Measurements from ENCODE around the gene GCAT.
"Not testable (repeated sequence)": the region's sequence is repeated elsewhere in the genome, so short reads cannot be mapped to it uniquely, and the experiment has no call there.

Gene GCAT

GRCh38 chr22:37782340-37783168, 25.2 kb upstream of the GCAT start:
- DNase-seq (ENCODE audit: low read depth in 2 of 3, low spot score in 1 of 3): no peak

- DNase-seq (ENCODE audit: low read depth in 2 of 3, low spot score in 1 of 3): no peak
Measured at GRCh38 chr22:37784829-37785495, 22.8 kb upstream of the GCAT start.

- no peak for DNase-seq (ENCODE audit: low read depth in 2 of 3, low spot score in 1 of 3)
Measured at GRCh38 chr22:37790234-37790633, 17.5 kb upstream of the GCAT start.

GRCh38 chr22:37792494-37792893, 15.2 kb upstream of the GCAT start:
- DNase-seq (ENCODE audit: low read depth in 2 of 3, low spot score in 1 of 3): no peak

GRCh38 chr22:37794376-37794775, 13.4 kb upstream of the GCAT start:
- DNase-seq (ENCODE audit: low read depth in 2 of 3, low spot score in 1 of 3): no peak

GRCh38 chr22:37796079-37796478, 11.7 kb upstream of the GCAT start:
- no peak for DNase-seq (ENCODE audit: low read depth in 2 of 3, low spot score in 1 of 3)

- not testable (repeated sequence) for DNase-seq (ENCODE audit: low read depth in 2 of 3, low spot score in 1 of 3)
Measured at GRCh38 chr22:37797259-37797658, 10.5 kb upstream of the GCAT start.

- no peak for DNase-seq (ENCODE audit: low read depth in 2 of 3, low spot score in 1 of 3)
Measured at GRCh38 chr22:37797874-37798500, 9.7 kb upstream of the GCAT start.

- not testable (repeated sequence) for DNase-seq (ENCODE audit: low read depth in 2 of 3, low spot score in 1 of 3)
Measured at GRCh38 chr22:37799979-37800378, 7.8 kb upstream of the GCAT start.

GRCh38 chr22:37801946-37802309, 5.8 kb upstream of the GCAT start:
- no peak for DNase-seq (ENCODE audit: low read depth in 2 of 3, low spot score in 1 of 3)

GRCh38 chr22:37802310-37803194, 5.2 kb upstream of the GCAT start:
- DNase-seq (ENCODE audit: low read depth in 2 of 3, low spot score in 1 of 3): no peak

- DNase-seq (ENCODE audit: low read depth in 2 of 3, low spot score in 1 of 3): no peak
Measured at GRCh38 chr22:37803195-37803638, 4.5 kb upstream of the GCAT start.

GRCh38 chr22:37803639-37804351, 3.9 kb upstream of the GCAT start:
- no peak for DNase-seq (ENCODE audit: low read depth in 2 of 3, low spot score in 1 of 3)

GRCh38 chr22:37804352-37804880, 3.3 kb upstream of the GCAT start:
- no peak for DNase-seq (ENCODE audit: low read depth in 2 of 3, low spot score in 1 of 3)

GRCh38 chr22:37804881-37805809, 2.6 kb upstream of the GCAT start:
- DNase-seq (ENCODE audit: low read depth in 2 of 3, low spot score in 1 of 3): peak; percentile 73 to 77 (median 74)

- DNase-seq (ENCODE audit: low read depth in 2 of 3, low spot score in 1 of 3): no peak
Measured at GRCh38 chr22:37805810-37806277, 1.9 kb upstream of the GCAT start.

GRCh38 chr22:37806409-37807333, 1.1 kb upstream of the GCAT start:
- no peak for DNase-seq (ENCODE audit: low read depth in 2 of 3, low spot score in 1 of 3)

GRCh38 chr22:37808294-37808657, 542 bp downstream of the GCAT start:
- no peak for DNase-seq (ENCODE audit: low read depth in 2 of 3, low spot score in 1 of 3)
